Testis (tissue), 2 donors: ENCODE measurements around the gene GNAI3.

Experiments used
- CTCF ChIP-seq, 3 experiments: fragments of 450-650 bp in 2 of 3; fragments of 200-600 bp in 1 of 3; sonication (generic) in 1 of 3; IDR thresholded peaks; one replicate each; pipeline ENCODE4 v1.5.1; 2016 to 2019; ENCODE audit warnings: antibody characterized with exemption in 3 of 3, mild to moderate bottlenecking in 2 of 3, moderate library complexity in 1 of 3
- POLR2A ChIP-seq: fragments of 450-650 bp; IDR thresholded peaks from one replicate; pipeline ENCODE4 v1.6.1; 2017; ENCODE audit warnings: antibody characterized with exemption, mild to moderate bottlenecking, moderate library complexity

DNA sequence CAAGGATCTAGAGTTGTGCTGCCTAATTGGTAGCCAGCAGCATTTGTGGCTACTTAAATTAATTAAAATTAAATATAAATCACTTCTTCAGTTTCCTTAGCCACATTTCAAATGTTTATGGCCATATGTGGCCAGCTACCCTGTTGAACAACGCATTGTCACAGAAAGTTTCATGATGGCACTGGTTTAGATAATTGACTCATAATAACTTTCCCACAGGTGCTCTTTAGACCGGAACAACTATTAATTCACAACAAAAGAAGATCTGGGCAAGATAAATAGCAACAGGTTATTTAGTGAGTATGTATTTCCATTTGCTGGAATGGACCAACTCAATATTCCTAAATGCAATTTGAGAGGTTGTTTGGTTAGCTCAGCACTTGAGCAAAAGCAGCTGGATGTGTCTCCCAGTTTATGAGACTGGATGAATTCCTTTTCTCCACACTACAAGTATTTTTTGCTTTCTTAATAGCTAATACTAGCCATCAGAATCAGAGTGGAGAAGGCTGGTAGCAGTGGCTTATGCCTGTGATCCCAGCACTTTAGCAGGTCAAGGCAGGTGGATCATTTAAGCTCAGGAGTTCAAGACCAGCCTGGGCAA lies 35.2 kb upstream of the GNAI3 start:
- TF ChIP-seq POLR2A (no peak), CTCF (IDR thresholded peaks at IDR 0.05) (no peak)
